ENCODE data around the gene KCNIP1. TPM values are rescaled to one million over a fixed set of nuclear protein-coding genes. Genes with fewer than 3 reads are reported as not detected.

Gene KCNIP1
- total RNA-seq, 4 donors from 2014 or later, result 4.8 to 9.2 (median 7.3) TPM; not detected in 1

DNA sequence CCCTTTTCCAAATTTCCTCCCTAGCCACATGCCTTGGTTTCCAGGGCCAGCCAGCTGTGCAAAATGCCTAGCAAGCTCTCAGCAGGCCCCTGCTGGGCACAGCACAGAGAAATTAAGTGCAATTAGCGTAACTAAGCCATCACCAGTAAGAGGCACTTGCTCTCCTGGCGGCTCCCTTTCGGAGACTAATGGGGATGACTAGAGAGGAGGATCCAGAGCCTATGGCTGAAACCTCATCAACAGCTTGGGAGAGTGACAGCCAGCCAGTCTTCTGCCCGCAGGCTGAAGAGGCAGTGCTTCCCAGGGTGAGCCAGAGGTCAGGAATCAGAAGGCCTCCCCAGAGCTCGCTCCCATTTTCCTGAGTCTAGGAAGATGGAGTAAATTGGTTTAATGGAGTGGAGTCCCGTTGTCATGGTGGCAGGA is 108.4 kb downstream of the KCNIP1 start:
- WGBS, 2 donors, result 73 to 78% methylated on average over 6 of the region's 6 CpGs
- no peaks in the 10 kb centered on the region for H3K36me3 ChIP-seq
- DNase-seq (ENCODE audit: low spot score in 2 of 2), result no peak
- no peaks in the 10 kb centered on the region for H3K27me3 ChIP-seq
- H3K4me3 ChIP-seq, result no peak overlapping the region
- TF ChIP-seq POLR2A (IDR thresholded peaks at IDR 0.05) (no peak), EP300 (IDR thresholded peaks at IDR 0.05) (no peak)
- TF ChIP-seq, protein P1, sequence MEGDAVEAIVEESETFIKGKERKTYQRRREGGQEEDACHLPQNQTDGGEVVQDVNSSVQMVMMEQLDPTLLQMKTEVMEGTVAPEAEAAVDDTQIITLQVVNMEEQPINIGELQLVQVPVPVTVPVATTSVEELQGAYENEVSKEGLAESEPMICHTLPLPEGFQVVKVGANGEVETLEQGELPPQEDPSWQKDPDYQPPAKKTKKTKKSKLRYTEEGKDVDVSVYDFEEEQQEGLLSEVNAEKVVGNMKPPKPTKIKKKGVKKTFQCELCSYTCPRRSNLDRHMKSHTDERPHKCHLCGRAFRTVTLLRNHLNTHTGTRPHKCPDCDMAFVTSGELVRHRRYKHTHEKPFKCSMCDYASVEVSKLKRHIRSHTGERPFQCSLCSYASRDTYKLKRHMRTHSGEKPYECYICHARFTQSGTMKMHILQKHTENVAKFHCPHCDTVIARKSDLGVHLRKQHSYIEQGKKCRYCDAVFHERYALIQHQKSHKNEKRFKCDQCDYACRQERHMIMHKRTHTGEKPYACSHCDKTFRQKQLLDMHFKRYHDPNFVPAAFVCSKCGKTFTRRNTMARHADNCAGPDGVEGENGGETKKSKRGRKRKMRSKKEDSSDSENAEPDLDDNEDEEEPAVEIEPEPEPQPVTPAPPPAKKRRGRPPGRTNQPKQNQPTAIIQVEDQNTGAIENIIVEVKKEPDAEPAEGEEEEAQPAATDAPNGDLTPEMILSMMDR (IDR thresholded peaks at IDR 0.05), result no peak
- H3K9me3 ChIP-seq, result no peaks in the 10 kb centered on the region
- H3K4me1 ChIP-seq, result no peaks in the 10 kb centered on the region
- no peak overlapping the region for H3K27ac ChIP-seq

DNA sequence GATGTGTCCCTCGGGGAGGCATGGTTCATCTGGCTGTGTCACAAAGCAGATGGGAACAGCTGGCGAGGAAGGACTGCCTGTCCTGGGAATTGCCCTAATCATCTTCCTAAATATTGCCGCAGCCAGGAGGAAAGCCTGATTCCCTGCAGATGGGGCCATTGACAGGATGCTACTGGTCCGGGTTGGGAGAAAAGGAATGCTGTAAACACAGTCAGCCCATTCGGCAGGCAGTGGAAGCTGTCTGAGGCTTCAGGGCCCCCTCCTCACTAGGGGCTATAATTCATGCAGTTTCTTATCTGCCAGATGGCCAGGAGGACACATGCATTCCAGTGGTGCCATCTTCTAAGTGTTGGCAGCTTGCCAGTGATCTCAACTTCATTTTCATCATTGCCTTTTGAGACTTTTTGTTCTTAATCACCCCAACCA is 110.3 kb downstream of the KCNIP1 start:
- 47 to 58% methylated on average over 5 of the region's 5 CpGs for WGBS, 2 donors
- Histone ChIP-seq H3K4me1 (peaks cover 0 to 8% (median 3%) of the 10 kb centered on the region in 4 donors), H3K27ac (no peak overlapping the region), H3K4me3 (no peak overlapping the region), H3K9me3 (no peaks in the 10 kb centered on the region), H3K36me3 (no peaks in the 10 kb centered on the region), H3K27me3 (no peaks in the 10 kb centered on the region)
- DNase-seq (ENCODE audit: low spot score in 2 of 2), result no peak
- TF ChIP-seq, protein P1 (IDR thresholded peaks at IDR 0.05), result no peak
- TF ChIP-seq POLR2A (IDR thresholded peaks at IDR 0.05), result no peak
- TF ChIP-seq EP300 (IDR thresholded peaks at IDR 0.05), result no peak

DNA sequence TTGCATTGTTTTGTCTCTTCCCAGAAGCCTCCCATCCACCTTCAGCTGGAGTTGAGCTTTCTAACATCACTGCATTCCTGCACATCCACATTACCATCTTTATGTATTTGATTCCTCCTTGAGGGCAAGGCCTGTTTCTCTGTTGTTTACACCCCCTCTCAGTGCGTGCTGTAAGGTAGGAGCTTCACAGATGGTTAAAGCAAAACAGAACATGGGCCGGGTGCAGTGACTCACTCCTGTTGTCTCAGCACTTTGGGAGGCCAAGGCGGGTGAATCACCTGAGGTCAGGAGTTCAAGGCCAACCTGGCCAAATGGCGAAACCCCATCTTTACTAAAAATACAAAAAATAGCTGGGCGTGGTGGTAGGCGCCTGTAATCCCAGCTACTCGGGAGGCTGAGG is 110.9 kb downstream of the KCNIP1 start:
- no peak for DNase-seq (ENCODE audit: low spot score in 2 of 2)
- Histone ChIP-seq H3K27me3 (no peaks in the 10 kb centered on the region), H3K27ac (no peak overlapping the region), H3K36me3 (no peaks in the 10 kb centered on the region), H3K9me3 (no peaks in the 10 kb centered on the region), H3K4me3 (no peak overlapping the region), H3K4me1 (peaks cover 0 to 8% (median 3%) of the 10 kb centered on the region in 4 donors)
- TF ChIP-seq POLR2A (IDR thresholded peaks at IDR 0.05), result no peak
- no peak for TF ChIP-seq EP300 (IDR thresholded peaks at IDR 0.05)
- WGBS, 2 donors, result 82 to 86% methylated on average over 7 of the region's 7 CpGs

DNA sequence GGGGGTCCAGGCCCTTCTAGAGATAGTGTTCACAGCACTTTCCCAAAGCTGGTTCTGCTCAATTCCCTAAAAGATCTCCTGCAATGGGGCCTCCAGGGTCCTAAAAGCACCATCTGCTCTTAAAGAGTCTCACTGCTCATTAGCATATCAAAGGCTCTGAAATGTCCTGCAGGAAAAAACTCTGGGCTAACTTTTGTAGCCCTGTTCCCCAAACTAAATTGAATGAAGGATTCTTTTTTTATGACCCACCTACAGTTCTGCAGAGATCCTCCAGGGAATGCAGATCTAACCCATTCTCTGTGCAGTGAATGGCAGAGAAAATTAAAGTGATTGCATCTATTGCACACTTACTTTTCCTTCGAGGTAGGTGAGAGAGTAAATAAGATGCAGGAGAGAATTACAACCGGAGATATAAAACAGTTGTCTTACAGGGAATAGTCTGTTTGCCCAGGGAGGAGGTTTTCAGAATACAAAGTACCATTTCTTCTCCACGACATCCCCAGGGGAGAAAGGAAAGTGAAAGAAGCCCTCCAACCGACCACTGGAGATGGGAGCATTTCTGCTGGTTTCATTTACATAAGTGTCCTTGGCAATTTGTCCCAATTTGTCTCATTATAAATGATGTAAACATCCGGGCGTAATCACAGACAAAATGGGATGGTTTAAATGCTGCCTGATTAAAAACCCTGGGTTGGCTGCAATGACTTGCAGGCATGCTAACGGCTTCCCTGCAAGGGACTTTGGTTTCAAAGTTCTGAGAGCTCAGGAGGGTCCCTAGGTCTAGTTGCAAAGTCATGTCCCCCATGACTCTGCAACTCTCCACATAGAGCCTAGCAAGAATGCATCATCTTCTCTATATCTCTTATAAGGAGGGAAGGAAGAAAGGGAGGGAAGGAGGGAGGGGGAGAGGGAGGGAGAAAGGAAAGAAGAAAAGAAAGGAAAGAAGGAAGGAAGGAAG is 114.0 kb downstream of the KCNIP1 start:
- DNase-seq (ENCODE audit: low spot score in 2 of 2), result no peak
- TF ChIP-seq POLR2A (IDR thresholded peaks at IDR 0.05) (no peak), EP300 (IDR thresholded peaks at IDR 0.05) (no peak)
- TF ChIP-seq, protein P1 (IDR thresholded peaks at IDR 0.05), result no peak
- 23 to 24% methylated on average over 7 of the region's 7 CpGs for WGBS, 2 donors

DNA sequence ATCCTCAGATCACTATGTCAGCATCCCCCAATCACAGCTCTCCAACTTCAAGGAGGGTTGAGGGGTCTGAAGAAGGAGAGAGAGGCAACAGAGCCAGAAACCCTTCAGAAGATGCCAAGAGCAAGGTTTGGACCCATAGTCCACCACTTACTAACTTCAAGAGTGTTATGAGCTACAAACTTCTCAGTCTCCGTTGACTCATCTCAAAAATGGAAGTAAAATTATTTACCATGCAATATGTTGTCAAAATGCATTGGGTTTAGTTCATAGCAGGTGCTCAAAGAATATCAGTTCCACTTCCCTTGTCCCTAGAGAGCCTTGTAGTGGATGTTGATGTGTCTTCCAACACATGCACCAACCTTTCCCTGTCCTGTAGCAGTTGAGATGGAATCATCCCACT is 116.0 kb downstream of the KCNIP1 start:
- H3K27me3 ChIP-seq, result no peaks in the 10 kb centered on the region
- TF ChIP-seq POLR2A (IDR thresholded peaks at IDR 0.05) (no peak), EP300 (IDR thresholded peaks at IDR 0.05) (no peak)
- TF ChIP-seq, protein P1 (IDR thresholded peaks at IDR 0.05), result no peak
- H3K36me3 ChIP-seq, result no peaks in the 10 kb centered on the region
- H3K9me3 ChIP-seq, result no peaks in the 10 kb centered on the region
- 90 to 94% methylated on average over 1 of the region's 1 CpG for WGBS, 2 donors
- H3K4me3 ChIP-seq, result no peak overlapping the region
- peaks cover 0 to 8% (median 3%) of the 10 kb centered on the region in 4 donors for H3K4me1 ChIP-seq
- DNase-seq (ENCODE audit: low spot score in 2 of 2), result no peak
- H3K27ac ChIP-seq, result no peak overlapping the region

More for the DNA sequence above, 114.0 kb downstream of the KCNIP1 start:
- no peaks in the 10 kb centered on the region for H3K9me3 ChIP-seq
- no peaks in the 10 kb centered on the region for H3K27me3 ChIP-seq
- no peak overlapping the region for H3K27ac ChIP-seq
- no peaks in the 10 kb centered on the region for H3K36me3 ChIP-seq
- H3K4me1 ChIP-seq, result peaks cover 0 to 8% (median 3%) of the 10 kb centered on the region in 4 donors
- H3K4me3 ChIP-seq, result peak overlapping the region in 1 of 4 donors; percentile 7

Measured in tibial nerve (tissue), 4 donors.